ENCODE measurements around the gene EIF2B2. TPM values are rescaled to one million over a fixed set of nuclear protein-coding genes. Genes with fewer than 3 reads are reported as not detected.

Gene EIF2B2
- total RNA-seq: 44.4 and 46.7 TPM in 2 replicates
- long read RNA-seq, full-length matches to known transcripts: 165 of 183 reads
- long read RNA-seq, partial matches to known transcripts: 11 of 183 reads
- long read RNA-seq, other reads (novel, unspliced or antisense): 7 of 183 reads

- Mint-ChIP-seq H3K27me3 (ENCODE audit: unreplicated experiment) (peaks cover 14% of the 10 kb centered on the region), H3K4me1 (ENCODE audit: unreplicated experiment) (peaks cover 29% of the 10 kb centered on the region), H3K4me3 (ENCODE audit: unreplicated experiment) (peak within 1 kb of the TSS; percentile 100), H3K36me3 (ENCODE audit: unreplicated experiment) (peaks cover 32% of the 10 kb centered on the region), H3K27ac (ENCODE audit: unreplicated experiment) (peak within 1 kb of the TSS; percentile 85), H3K9me3 (ENCODE audit: unreplicated experiment) (no peaks in the 10 kb centered on the region)
- peak; percentile 98 for DNase-seq (ENCODE audit: extremely low spot score, unreplicated experiment)
- TF ChIP-seq CTCF (IDR thresholded peaks at IDR 0.05): peak; percentile 8
Observed at GRCh38 chr14:75002392-75003249, at the start of gene EIF2B2. EIF2B2 (plus strand) TSS chr14:75002921; CDS start chr14:75002991, 70 bp downstream.

DNA sequence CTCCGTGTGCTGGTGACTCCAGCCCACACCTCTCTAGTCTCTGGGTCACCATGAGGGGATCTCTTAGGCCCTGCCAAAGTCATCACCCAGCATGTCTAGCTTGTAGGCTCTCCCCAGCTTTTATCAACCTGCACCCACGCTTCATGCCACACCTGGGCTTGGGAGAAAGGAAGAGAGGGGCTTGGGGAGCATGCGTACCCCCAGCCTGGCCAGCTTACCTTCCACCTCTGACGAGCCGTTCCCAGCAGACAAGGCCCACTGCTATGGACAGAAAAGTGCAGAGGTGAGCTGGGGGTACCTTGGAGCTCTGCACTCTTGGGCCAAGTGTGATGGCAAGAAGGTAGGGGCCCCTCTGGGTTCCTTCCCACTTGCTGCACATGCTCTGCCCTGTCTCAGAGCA is 49.0 kb upstream of the EIF2B2 start:
- Mint-ChIP-seq H3K4me3 (ENCODE audit: unreplicated experiment) (no peak overlapping the region), H3K4me1 (ENCODE audit: unreplicated experiment) (peaks cover 11% of the 10 kb centered on the region), H3K27ac (ENCODE audit: unreplicated experiment) (no peak overlapping the region), H3K36me3 (ENCODE audit: unreplicated experiment) (no peaks in the 10 kb centered on the region), H3K9me3 (ENCODE audit: unreplicated experiment) (no peaks in the 10 kb centered on the region), H3K27me3 (ENCODE audit: unreplicated experiment) (no peaks in the 10 kb centered on the region)
- DNase-seq (ENCODE audit: extremely low spot score, unreplicated experiment): no peak
- no peak for TF ChIP-seq CTCF (IDR thresholded peaks at IDR 0.05)

DNA sequence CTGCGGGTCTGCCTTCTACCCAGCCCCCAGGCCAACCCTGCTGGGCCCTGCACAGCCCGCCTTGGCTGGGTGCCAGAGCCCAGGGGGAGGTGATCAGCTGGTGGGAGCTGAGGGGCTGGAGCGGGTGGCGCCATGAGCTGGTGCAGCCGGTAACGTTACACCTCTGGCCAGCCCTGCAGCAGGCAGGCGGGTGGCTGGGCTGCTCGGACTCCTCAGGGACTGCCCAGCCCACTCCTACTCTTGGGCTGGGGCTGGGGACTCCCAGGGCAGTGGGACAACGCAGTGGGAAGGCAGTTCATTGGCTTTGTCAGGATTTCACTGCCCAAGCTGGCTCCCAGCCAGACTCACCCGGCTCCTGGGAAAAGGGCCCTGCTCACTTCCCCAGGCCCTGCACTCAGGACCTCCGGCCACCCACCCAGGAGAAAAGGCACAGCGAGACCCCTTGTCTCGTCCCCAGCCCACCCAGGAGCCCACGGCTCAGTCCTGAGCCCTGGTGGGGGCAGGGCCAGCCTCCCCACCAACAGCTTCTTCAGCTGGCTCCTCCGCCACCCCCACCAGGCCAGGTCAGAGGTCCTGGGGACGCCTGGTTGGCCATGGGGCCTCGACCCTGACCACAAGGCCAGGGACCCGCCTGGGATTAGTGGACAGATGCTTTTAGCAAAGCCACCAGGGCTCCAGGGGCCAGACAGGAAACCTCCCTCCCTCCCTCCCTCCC is 48.3 kb upstream of the EIF2B2 start:
- no peaks in the 10 kb centered on the region for H3K36me3 Mint-ChIP-seq (ENCODE audit: unreplicated experiment)
- H3K4me3 Mint-ChIP-seq (ENCODE audit: unreplicated experiment): peak overlapping the region; percentile 10
- H3K27ac Mint-ChIP-seq (ENCODE audit: unreplicated experiment): no peak overlapping the region
- peaks cover 11% of the 10 kb centered on the region for H3K4me1 Mint-ChIP-seq (ENCODE audit: unreplicated experiment)
- TF ChIP-seq CTCF (IDR thresholded peaks at IDR 0.05): no peak
- no peaks in the 10 kb centered on the region for H3K27me3 Mint-ChIP-seq (ENCODE audit: unreplicated experiment)
- no peak for DNase-seq (ENCODE audit: extremely low spot score, unreplicated experiment)
- H3K9me3 Mint-ChIP-seq (ENCODE audit: unreplicated experiment): no peaks in the 10 kb centered on the region

GRCh38 chr14:74954947-74955228 is 47.8 kb upstream of the EIF2B2 start:
- DNase-seq (ENCODE audit: extremely low spot score, unreplicated experiment): no peak
- Mint-ChIP-seq H3K27me3 (ENCODE audit: unreplicated experiment) (no peaks in the 10 kb centered on the region), H3K9me3 (ENCODE audit: unreplicated experiment) (no peaks in the 10 kb centered on the region), H3K27ac (ENCODE audit: unreplicated experiment) (no peak overlapping the region), H3K4me3 (ENCODE audit: unreplicated experiment) (peak overlapping the region; percentile 38), H3K4me1 (ENCODE audit: unreplicated experiment) (peaks cover 11% of the 10 kb centered on the region), H3K36me3 (ENCODE audit: unreplicated experiment) (no peaks in the 10 kb centered on the region)
- no peak for TF ChIP-seq CTCF (IDR thresholded peaks at IDR 0.05)

All from osteocyte (in vitro differentiated cells).